ENCODE measurements around the gene CHAMP1. TPM values are rescaled to one million over a fixed set of nuclear protein-coding genes. Genes with fewer than 3 reads are reported as not detected.

CHAMP1 gene
- total RNA-seq, 1 donor, result 9.4 TPM

DNA sequence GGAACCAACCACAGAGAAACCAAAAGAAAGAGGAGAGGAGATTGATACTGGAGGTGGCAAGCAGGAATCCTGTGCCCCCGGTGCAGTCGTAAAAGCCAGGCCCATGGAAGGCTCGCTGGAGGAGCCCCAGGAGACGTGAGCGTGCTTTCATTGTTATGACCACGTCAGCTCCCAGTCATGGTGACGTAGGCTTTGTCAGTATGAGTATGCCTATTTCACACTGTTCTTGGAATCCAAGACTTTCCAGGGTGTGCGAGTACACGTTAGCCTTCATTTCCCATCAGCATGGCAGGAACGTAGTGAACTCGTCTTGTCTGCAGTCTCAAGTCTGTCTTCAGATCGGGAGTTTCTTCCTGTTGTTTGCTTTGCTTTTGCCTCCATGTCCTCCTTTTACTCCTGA lies 15.4 kb upstream of the CHAMP1 start:
- H2AFZ ChIP-seq (ENCODE audit: low read length), result no peak overlapping the region
- no peaks in the 10 kb centered on the region for H3K27me3 ChIP-seq (ENCODE audit: insufficient read depth, low read length)
- H3K79me2 ChIP-seq (ENCODE audit: insufficient read depth, low read length), result peaks cover 32% of the 10 kb centered on the region
- H3K4me2 ChIP-seq (ENCODE audit: insufficient read depth, low read length), result no peak overlapping the region
- TF ChIP-seq, protein P1, sequence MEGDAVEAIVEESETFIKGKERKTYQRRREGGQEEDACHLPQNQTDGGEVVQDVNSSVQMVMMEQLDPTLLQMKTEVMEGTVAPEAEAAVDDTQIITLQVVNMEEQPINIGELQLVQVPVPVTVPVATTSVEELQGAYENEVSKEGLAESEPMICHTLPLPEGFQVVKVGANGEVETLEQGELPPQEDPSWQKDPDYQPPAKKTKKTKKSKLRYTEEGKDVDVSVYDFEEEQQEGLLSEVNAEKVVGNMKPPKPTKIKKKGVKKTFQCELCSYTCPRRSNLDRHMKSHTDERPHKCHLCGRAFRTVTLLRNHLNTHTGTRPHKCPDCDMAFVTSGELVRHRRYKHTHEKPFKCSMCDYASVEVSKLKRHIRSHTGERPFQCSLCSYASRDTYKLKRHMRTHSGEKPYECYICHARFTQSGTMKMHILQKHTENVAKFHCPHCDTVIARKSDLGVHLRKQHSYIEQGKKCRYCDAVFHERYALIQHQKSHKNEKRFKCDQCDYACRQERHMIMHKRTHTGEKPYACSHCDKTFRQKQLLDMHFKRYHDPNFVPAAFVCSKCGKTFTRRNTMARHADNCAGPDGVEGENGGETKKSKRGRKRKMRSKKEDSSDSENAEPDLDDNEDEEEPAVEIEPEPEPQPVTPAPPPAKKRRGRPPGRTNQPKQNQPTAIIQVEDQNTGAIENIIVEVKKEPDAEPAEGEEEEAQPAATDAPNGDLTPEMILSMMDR (IDR thresholded peaks at IDR 0.05; ENCODE audit: extremely low read depth, low read depth, low read length), result no peak
- H3K36me3 ChIP-seq (ENCODE audit: insufficient read depth, low read length), result peaks cover 57% of the 10 kb centered on the region
- peaks cover 6% of the 10 kb centered on the region for H3K4me1 ChIP-seq (ENCODE audit: insufficient read depth, low read length)
- H3K9me3 ChIP-seq (ENCODE audit: low read depth, low read length), result no peaks in the 10 kb centered on the region
- H4K20me1 ChIP-seq (ENCODE audit: insufficient read depth, low read length), result peaks cover under 1% of the 10 kb centered on the region
- H3K4me3 ChIP-seq (ENCODE audit: insufficient read depth, low read length), result no peak overlapping the region
- peak; percentile 60 for DNase-seq (ENCODE audit: insufficient read length, low spot score, missing footprints)
- peak overlapping the region; percentile 88 for H3K27ac ChIP-seq (ENCODE audit: low read depth, low read length)

GRCh38 chr13:114299604-114300305 lies 14.5 kb upstream of the CHAMP1 start:
- Histone ChIP-seq H2AFZ (ENCODE audit: low read length) (no peak overlapping the region), H4K20me1 (ENCODE audit: insufficient read depth, low read length) (no peaks in the 10 kb centered on the region), H3K36me3 (ENCODE audit: insufficient read depth, low read length) (peaks cover 66% of the 10 kb centered on the region), H3K27me3 (ENCODE audit: insufficient read depth, low read length) (no peaks in the 10 kb centered on the region), H3K27ac (ENCODE audit: low read depth, low read length) (peak overlapping the region; percentile 88), H3K79me2 (ENCODE audit: insufficient read depth, low read length) (peaks cover 27% of the 10 kb centered on the region), H3K4me2 (ENCODE audit: insufficient read depth, low read length) (no peak overlapping the region), H3K4me1 (ENCODE audit: insufficient read depth, low read length) (peaks cover 5% of the 10 kb centered on the region), H3K4me3 (ENCODE audit: insufficient read depth, low read length) (no peak overlapping the region), H3K9me3 (ENCODE audit: low read depth, low read length) (no peaks in the 10 kb centered on the region)
- no peak for DNase-seq (ENCODE audit: insufficient read length, low spot score, missing footprints)
- TF ChIP-seq, protein P1 (IDR thresholded peaks at IDR 0.05; ENCODE audit: extremely low read depth, low read depth, low read length), result no peak

DNA sequence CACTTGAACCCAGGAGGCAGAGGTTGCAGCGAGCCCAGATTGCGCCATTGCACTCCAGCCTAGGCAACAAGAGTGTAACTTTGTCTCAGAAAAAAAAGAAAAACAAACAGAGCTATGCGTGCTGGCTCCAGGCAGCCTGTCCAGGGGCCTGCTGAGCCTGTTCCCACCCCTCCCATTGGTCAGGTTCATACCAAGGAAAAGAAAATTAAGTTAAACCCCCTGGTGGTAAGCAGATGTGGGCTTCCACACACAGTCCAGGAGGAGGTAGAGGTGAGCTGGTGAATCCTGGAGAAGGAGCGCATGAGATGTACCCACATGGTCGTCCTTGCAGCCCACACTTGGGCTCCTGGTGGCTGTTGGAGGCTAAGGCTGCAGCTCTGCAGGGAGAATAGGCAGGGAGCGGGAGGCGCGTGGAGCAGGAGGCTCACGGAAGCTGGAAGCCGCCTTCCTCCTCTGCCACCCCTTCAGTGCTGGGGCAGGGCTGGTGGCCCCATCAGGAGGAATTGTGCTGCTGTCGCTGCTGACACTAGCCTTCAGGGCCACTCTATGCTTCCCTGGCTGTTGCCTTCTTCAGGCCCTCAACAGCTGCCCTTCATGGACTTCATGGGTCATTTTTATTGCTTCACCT lies 10.5 kb upstream of the CHAMP1 start:
- H3K4me2 ChIP-seq (ENCODE audit: insufficient read depth, low read length), result no peak overlapping the region
- no peaks in the 10 kb centered on the region for H3K27me3 ChIP-seq (ENCODE audit: insufficient read depth, low read length)
- H3K4me3 ChIP-seq (ENCODE audit: insufficient read depth, low read length), result no peak overlapping the region
- no peaks in the 10 kb centered on the region for H3K9me3 ChIP-seq (ENCODE audit: low read depth, low read length)
- H3K4me1 ChIP-seq (ENCODE audit: insufficient read depth, low read length), result peaks cover 5% of the 10 kb centered on the region
- H3K27ac ChIP-seq (ENCODE audit: low read depth, low read length), result no peak overlapping the region
- H4K20me1 ChIP-seq (ENCODE audit: insufficient read depth, low read length), result no peaks in the 10 kb centered on the region
- peaks cover 3% of the 10 kb centered on the region for H3K79me2 ChIP-seq (ENCODE audit: insufficient read depth, low read length)
- TF ChIP-seq, protein P1 (IDR thresholded peaks at IDR 0.05; ENCODE audit: extremely low read depth, low read depth, low read length), result no peak
- no peak for DNase-seq (ENCODE audit: insufficient read length, low spot score, missing footprints)
- peaks cover 57% of the 10 kb centered on the region for H3K36me3 ChIP-seq (ENCODE audit: insufficient read depth, low read length)
- no peak overlapping the region for H2AFZ ChIP-seq (ENCODE audit: low read length)

DNA sequence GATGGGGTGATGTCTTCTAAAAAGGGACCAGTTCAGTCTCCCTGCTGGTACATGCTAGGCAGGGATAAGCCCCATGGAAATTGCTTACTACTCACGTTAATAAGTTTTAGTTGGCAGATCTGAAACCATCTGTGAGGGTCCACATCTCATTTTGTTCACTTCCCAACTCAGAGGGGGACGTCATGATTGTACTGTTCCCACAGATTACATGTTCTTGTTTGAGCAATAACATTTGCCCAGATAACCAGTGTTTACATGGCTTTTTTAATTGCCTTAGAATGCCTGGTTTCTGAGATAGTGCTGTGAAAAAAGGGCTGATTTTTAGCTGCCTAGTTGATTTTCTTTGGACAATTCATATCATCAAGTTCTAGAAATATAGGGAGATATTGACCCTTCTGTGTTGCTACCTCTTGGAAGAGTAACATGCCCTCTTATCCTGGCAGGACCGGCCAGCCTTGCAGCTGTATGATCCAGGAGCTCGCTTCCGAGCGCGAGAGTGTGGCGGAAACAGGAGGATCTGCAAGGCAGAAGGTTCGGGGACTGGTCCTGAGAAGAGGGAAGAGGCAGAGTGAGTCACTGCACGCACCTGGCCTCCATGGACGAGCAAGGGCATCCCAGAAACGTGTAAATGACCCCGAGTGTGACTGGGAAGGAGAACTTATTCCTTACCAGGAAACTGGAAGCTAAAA lies 9.8 kb upstream of the CHAMP1 start:
- no peak for DNase-seq (ENCODE audit: insufficient read length, low spot score, missing footprints)
- Histone ChIP-seq H3K9me3 (ENCODE audit: low read depth, low read length) (no peaks in the 10 kb centered on the region), H4K20me1 (ENCODE audit: insufficient read depth, low read length) (no peaks in the 10 kb centered on the region), H3K4me3 (ENCODE audit: insufficient read depth, low read length) (no peak overlapping the region), H3K27me3 (ENCODE audit: insufficient read depth, low read length) (no peaks in the 10 kb centered on the region), H2AFZ (ENCODE audit: low read length) (no peak overlapping the region), H3K36me3 (ENCODE audit: insufficient read depth, low read length) (peaks cover 51% of the 10 kb centered on the region), H3K27ac (ENCODE audit: low read depth, low read length) (no peak overlapping the region), H3K4me2 (ENCODE audit: insufficient read depth, low read length) (no peak overlapping the region), H3K79me2 (ENCODE audit: insufficient read depth, low read length) (peaks cover 2% of the 10 kb centered on the region), H3K4me1 (ENCODE audit: insufficient read depth, low read length) (no peaks in the 10 kb centered on the region)
- TF ChIP-seq, protein P1 (IDR thresholded peaks at IDR 0.05; ENCODE audit: extremely low read depth, low read depth, low read length), result no peak
